Vagina (tissue), 2 donors: ENCODE data around the gene MB21D2. TPM values are rescaled to one million over a fixed set of nuclear protein-coding genes. Genes with fewer than 3 reads are reported as not detected.

ENCODE experiments used
- DNase-seq, 2 donors: peaks; one replicate each; pipeline ENCODE4 v3.0.0-alpha.2; 2017; ENCODE audit errors: extremely low spot score in 2 of 2
- H3K27ac ChIP-seq: fragments of 200-600 bp; sonication (generic); one replicate; pipeline ENCODE4 v1.5.1; 2019
- H3K27me3 ChIP-seq: fragments of 200-600 bp; sonication (generic); one replicate; pipeline ENCODE4 v1.5.1; 2019
- H3K36me3 ChIP-seq, 2 donors: fragments of 200-600 bp; sonication (generic); one replicate each; pipeline ENCODE4 v1.5.1; 2017 to 2019
- H3K4me1 ChIP-seq: fragments of 200-600 bp; sonication (generic); one replicate; pipeline ENCODE4 v1.5.1; 2019
- H3K4me3 ChIP-seq, 2 donors: fragments of 200-600 bp; sonication (generic); 1 replicate in 1 of 2; 2 replicates in 1 of 2; pipeline ENCODE4 v1.5.1; 2016 to 2019
- H3K9me3 ChIP-seq: fragments of 200-600 bp; sonication (generic); one replicate; pipeline ENCODE4 v1.5.1; 2019
- CTCF ChIP-seq, 3 experiments: fragments of 450-650 bp in 2 of 3; fragments of 200-600 bp in 1 of 3; sonication (generic) in 1 of 3; IDR thresholded peaks; one replicate each; pipeline ENCODE4 v1.5.1; 2017 to 2019; ENCODE audit warnings: antibody characterized with exemption in 3 of 3, mild to moderate bottlenecking in 2 of 3, moderate library complexity in 2 of 3
- POLR2A ChIP-seq, 2 donors: fragments of 450-650 bp; IDR thresholded peaks; one replicate each; pipeline ENCODE4 v1.6.1; 2017; ENCODE audit warnings: antibody characterized with exemption in 2 of 2, mild to moderate bottlenecking in 2 of 2, moderate library complexity in 2 of 2
- POLR2AphosphoS5 ChIP-seq, 2 donors: sonication (generic); formaldehyde crosslinking; IDR thresholded peaks; one replicate each; pipeline ENCODE4 v1.9.0; 2017; ENCODE audit warnings: antibody characterized with exemption in 2 of 2, mild to moderate bottlenecking in 2 of 2, low read depth in 1 of 2; ENCODE audit not compliant: insufficient read depth in 1 of 2
- intact Hi-C: fragments of 100-400 bp; cut with DNase I; formaldehyde crosslinking; loops from one replicate; pipeline ENCODE4 v1.15.1; 2023
- total RNA-seq: library from RNA; depleted of rRNA; stranded (reverse); fragments of >200 nt; gene quantifications from one replicate; pipeline ENCODE4 v1.2.3, GENCODE V29; 2016

The MB21D2 gene
- total RNA-seq, 1 donor from 2014 or later, result 5.6 TPM

DNA sequence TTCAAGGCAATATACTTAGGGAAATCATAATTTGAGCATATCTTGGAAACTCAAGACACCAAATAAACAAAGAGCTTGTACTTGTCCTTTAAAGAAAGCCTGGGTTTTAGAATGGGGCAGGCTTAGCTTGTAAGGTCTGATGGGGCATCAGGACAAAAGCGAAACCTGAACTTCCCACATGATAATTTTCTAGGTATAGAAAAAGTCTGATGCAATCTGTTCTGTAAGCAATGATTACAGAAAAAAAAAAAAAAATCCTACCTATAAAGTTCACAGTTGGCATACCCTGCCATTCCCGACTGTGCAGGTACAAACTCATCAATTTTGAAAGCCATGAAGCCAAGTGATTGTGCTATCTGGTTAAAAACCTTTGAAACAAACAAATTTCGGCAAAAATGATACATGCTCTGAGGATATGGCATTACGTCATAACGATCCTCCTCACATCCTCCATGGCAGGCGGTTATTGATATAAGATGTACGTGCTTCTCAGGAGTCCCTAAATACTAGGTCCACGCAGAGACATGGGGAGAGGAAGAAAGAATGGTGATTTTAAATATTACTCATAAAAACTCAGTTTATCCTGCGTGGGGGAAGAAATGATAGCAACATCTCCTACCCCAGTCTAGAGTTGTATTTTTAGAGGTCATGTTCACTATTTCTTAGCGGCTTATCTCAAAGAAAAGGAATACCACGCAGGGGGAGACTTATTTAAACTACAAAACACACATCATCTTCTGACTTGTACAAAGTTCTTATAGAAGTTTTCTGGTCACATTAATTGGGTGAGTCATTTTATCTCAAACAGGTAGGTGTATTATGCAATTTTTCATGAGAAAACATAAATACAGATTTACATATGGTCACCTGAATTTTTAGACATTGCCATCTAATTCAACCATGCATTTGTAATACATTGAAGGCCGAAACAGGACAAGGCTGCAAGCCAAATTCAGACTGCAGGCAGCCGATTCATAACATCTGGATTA is 27.0 kb downstream of the MB21D2 start:
- H3K9me3 ChIP-seq, result no peaks in the 10 kb centered on the region
- TF ChIP-seq POLR2AphosphoS5 (IDR thresholded peaks at IDR 0.05; ENCODE audit: insufficient read depth in 1 of 2, low read depth in 1 of 2) (no peak), CTCF (IDR thresholded peaks at IDR 0.05) (no peak), POLR2A (IDR thresholded peaks at IDR 0.05) (no peak)
- no peaks in the 10 kb centered on the region for H3K36me3 ChIP-seq
- H3K27me3 ChIP-seq, result no peaks in the 10 kb centered on the region
- peaks cover 21% of the 10 kb centered on the region for H3K4me1 ChIP-seq
- no peak for DNase-seq
- intact Hi-C loops, result no loop called here
- no peak overlapping the region for H3K4me3 ChIP-seq
- H3K27ac ChIP-seq, result no peak overlapping the region

DNA sequence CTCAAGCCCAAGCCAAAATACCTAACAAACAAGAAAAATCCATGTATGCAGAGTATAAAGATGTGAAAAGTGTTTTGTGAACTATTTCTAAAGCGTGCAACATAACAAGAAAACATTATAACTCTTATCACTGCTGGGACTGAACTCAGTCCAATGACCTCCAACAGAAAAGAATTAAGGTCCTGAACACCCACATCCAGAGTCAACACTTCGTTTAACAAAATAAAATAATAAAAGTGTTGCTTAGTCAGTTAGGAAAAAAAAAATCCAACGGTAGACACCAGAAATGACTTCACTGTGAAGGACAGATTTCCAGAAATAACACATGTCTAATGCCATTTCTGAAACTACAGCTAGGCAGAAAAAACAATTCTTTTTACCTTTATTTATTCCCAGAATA is 28.0 kb downstream of the MB21D2 start:
- TF ChIP-seq POLR2AphosphoS5 (IDR thresholded peaks at IDR 0.05; ENCODE audit: insufficient read depth in 1 of 2, low read depth in 1 of 2), result no peak
- intact Hi-C loops, result no loop called here
- no peaks in the 10 kb centered on the region for H3K36me3 ChIP-seq
- H3K27ac ChIP-seq, result no peak overlapping the region
- H3K4me1 ChIP-seq, result peaks cover 21% of the 10 kb centered on the region
- H3K4me3 ChIP-seq, result no peak overlapping the region
- no peaks in the 10 kb centered on the region for H3K27me3 ChIP-seq
- DNase-seq, result no peak
- no peaks in the 10 kb centered on the region for H3K9me3 ChIP-seq

DNA sequence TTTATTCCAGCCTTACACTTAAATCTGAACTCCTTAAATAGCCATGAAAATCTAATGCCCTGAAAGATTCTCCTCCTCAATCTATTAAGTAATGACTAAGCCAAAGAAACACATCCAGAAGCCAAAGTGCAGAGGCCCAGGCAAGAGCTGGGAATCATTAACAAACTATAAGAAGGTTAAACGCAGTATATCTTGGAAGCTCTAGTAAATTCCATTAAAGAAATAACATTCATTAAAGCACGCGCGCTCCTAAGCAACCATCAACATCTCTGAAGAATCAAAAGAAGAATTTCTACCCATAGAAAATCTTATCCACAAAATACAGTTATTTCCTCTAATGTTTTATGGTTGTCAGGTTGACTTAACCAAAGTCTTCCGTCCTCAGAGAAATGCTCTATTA is 29.5 kb downstream of the MB21D2 start:
- Histone ChIP-seq H3K4me3 (no peak overlapping the region), H3K27ac (no peak overlapping the region)

DNA sequence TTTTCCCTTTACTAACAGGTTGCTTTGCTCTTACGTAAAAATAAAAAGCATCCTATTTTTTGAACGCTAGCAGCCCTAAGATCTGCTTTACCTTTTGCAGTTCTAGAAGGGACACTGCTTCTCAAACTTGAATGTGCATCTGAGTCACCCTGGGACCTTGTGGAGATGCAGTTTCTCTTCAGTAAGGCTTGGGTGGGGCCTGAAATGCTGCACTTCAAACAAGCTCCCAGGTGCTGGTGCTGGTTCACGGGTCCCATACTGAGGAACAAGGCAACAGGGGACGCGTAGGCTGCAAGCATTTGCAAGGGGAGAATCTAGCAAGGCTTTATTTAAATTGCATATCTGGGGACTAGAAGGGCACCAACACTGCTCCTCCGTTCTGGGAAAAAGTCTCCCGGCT is 30.0 kb downstream of the MB21D2 start:
- H3K36me3 ChIP-seq, result no peaks in the 10 kb centered on the region
- TF ChIP-seq CTCF (IDR thresholded peaks at IDR 0.05) (no peak), POLR2A (IDR thresholded peaks at IDR 0.05) (no peak)
- H3K4me1 ChIP-seq, result peaks cover 11% of the 10 kb centered on the region
- intact Hi-C loops, result no loop called here
- no peak overlapping the region for H3K27ac ChIP-seq
- DNase-seq, result no peak
- no peaks in the 10 kb centered on the region for H3K9me3 ChIP-seq
- no peaks in the 10 kb centered on the region for H3K27me3 ChIP-seq
- H3K4me3 ChIP-seq, result no peak overlapping the region

More for the DNA sequence above, 29.5 kb downstream of the MB21D2 start:
- DNase-seq, result no peak
- TF ChIP-seq POLR2A (IDR thresholded peaks at IDR 0.05) (no peak), CTCF (IDR thresholded peaks at IDR 0.05) (no peak), POLR2AphosphoS5 (IDR thresholded peaks at IDR 0.05; ENCODE audit: insufficient read depth in 1 of 2, low read depth in 1 of 2) (no peak)
- H3K4me1 ChIP-seq, result peaks cover 15% of the 10 kb centered on the region
- no peaks in the 10 kb centered on the region for H3K27me3 ChIP-seq
- intact Hi-C loops, result no loop called here
- no peaks in the 10 kb centered on the region for H3K36me3 ChIP-seq
- no peaks in the 10 kb centered on the region for H3K9me3 ChIP-seq

DNA sequence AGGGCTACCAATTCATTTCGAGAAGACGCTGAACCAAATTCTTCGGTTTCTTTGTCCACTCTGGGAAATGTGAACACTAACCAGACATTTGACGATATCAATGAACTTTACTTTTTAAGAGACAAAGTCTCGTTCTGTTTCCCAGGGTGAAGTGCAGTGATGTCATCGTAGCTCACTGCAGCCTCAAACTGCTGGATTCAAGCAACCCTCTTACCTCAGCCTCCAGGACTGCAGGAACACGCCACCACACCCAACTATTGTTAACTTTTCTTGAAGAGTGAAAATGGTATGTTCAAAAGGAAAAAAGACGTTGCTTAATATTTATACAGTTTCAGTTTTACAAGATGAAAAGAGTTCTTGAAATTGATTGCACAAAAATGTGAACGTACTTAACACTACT is 30.6 kb downstream of the MB21D2 start:
- no peak for DNase-seq
- Histone ChIP-seq H3K4me1 (peaks cover 10% of the 10 kb centered on the region), H3K4me3 (no peak overlapping the region), H3K27me3 (no peaks in the 10 kb centered on the region), H3K27ac (no peak overlapping the region), H3K9me3 (no peaks in the 10 kb centered on the region), H3K36me3 (no peaks in the 10 kb centered on the region)
- TF ChIP-seq POLR2AphosphoS5 (IDR thresholded peaks at IDR 0.05; ENCODE audit: insufficient read depth in 1 of 2, low read depth in 1 of 2) (no peak), POLR2A (IDR thresholded peaks at IDR 0.05) (no peak)
- intact Hi-C loops, result no loop called here
